CD4-positive, alpha-beta memory T cell (primary cell): ENCODE measurements around the gene DNER. TPM values are rescaled to one million over a fixed set of nuclear protein-coding genes. Genes with fewer than 3 reads are reported as not detected.
"Not testable (repeated sequence)": the region's sequence is repeated elsewhere in the genome, so short reads cannot be mapped to it uniquely, and the experiment has no call there.

Source experiments
- CTCF ChIA-PET: fragments of 350-600 bp; sonication (Branson Sonifier 250); formaldehyde crosslinking; loops from one replicate; lab custom pipeline; 2021; ENCODE audit warnings: inconsistent platforms; ENCODE audit not compliant: partially characterized antibody; lab: Charles Lee
- POLR2A ChIA-PET: fragments of 350-600 bp; sonication (Branson Sonifier 250); formaldehyde crosslinking; loops from one replicate; lab custom pipeline; 2021; ENCODE audit not compliant: partially characterized antibody; lab: Charles Lee
- DNase-seq, 5 donors: peaks; one replicate each; pipeline versions ENCODE4 v3.0.0 to v3.0.0-alpha.2; 2020 to 2022; ENCODE audit warnings: mixed read lengths in 1 of 5
- H3K27ac ChIP-seq: one replicate; pipeline ENCODE4 v1.7.0; 2013; ENCODE audit warnings: low read depth, low read length
- H3K27me3 ChIP-seq: 2 replicates; pipeline ENCODE4 v1.7.0; 2013; ENCODE audit warnings: mild to moderate bottlenecking, low read length, moderate library complexity; ENCODE audit not compliant: insufficient read depth
- H3K36me3 ChIP-seq: 2 replicates; pipeline ENCODE4 v1.7.0; 2013; ENCODE audit warnings: mild to moderate bottlenecking, low read length, moderate library complexity; ENCODE audit not compliant: insufficient read depth
- H3K4me1 ChIP-seq: 2 replicates; pipeline ENCODE4 v1.7.0; 2013; ENCODE audit warnings: mild to moderate bottlenecking, low read length, moderate library complexity; ENCODE audit not compliant: insufficient read depth
- H3K4me3 ChIP-seq, 2 donors: one replicate each; pipeline ENCODE4 v1.7.0; 2013; ENCODE audit warnings: low read length in 2 of 2, mild to moderate bottlenecking in 1 of 2
- H3K9me3 ChIP-seq, 2 donors: one replicate each; pipeline ENCODE4 v1.7.0; 2013; ENCODE audit warnings: low read length in 2 of 2, control low read depth in 1 of 2; ENCODE audit not compliant: control insufficient read depth in 1 of 2
- H3K27ac Mint-ChIP-seq, 7 donors: one replicate each; pipeline ENCODE4 v1.8.0; 2020 to 2021; ENCODE audit warnings: mixed read lengths in 7 of 7, mild to moderate bottlenecking in 6 of 7, inconsistent platforms in 3 of 7, moderate library complexity in 3 of 7
- H3K27me3 Mint-ChIP-seq, 2 donors: one replicate each; pipeline ENCODE4 v1.8.0; 2020 to 2021; ENCODE audit warnings: mixed read lengths in 2 of 2
- H3K36me3 Mint-ChIP-seq, 2 donors: one replicate each; pipeline ENCODE4 v1.8.0; 2020 to 2021; ENCODE audit warnings: mixed read lengths in 2 of 2, inconsistent platforms in 1 of 2, mild to moderate bottlenecking in 1 of 2
- H3K4me1 Mint-ChIP-seq, 4 donors: one replicate each; pipeline ENCODE4 v1.8.0; 2020 to 2021; ENCODE audit warnings: mixed read lengths in 4 of 4, mild to moderate bottlenecking in 1 of 4
- H3K4me3 Mint-ChIP-seq, 8 donors: one replicate each; pipeline ENCODE4 v1.8.0; 2020 to 2021; ENCODE audit warnings: mixed read lengths in 8 of 8, mild to moderate bottlenecking in 7 of 8, moderate library complexity in 6 of 8, inconsistent platforms in 3 of 8
- H3K9me3 Mint-ChIP-seq, 8 donors: one replicate each; pipeline ENCODE4 v1.8.0; 2020 to 2021; ENCODE audit warnings: mixed read lengths in 8 of 8, mild to moderate bottlenecking in 5 of 8, inconsistent platforms in 3 of 8, moderate library complexity in 1 of 8
- intact Hi-C: fragments of 100-400 bp; cut with micrococcal nuclease; formaldehyde crosslinking; loops from one replicate; pipeline ENCODE4 v1.15.1; 2023
- polyA plus RNA-seq, 2 donors: library from polyadenylated mRNA; unstranded; fragments of 300-500 nt; fragmentation: Illumina TruSeq; gene quantifications; one replicate each; pipeline ENCODE4 v1.2.3, GENCODE V29; 2021
- total RNA-seq, 2 experiments: library from RNA; stranded (reverse); gene quantifications; one replicate each; pipeline ENCODE4 v1.2.3, GENCODE V29; 2021

DNER gene
- total and polyA plus RNA-seq, 4 experiments from 2014 or later: not detected

GRCh38 chr2:229388731-229389130 lies 325.6 kb downstream of the DNER start:
- ChIA-PET CTCF (no interaction called here), POLR2A (no interaction called here)
- H3K4me3 ChIP-seq: no peak overlapping the region
- H3K36me3 ChIP-seq: no peaks in the 10 kb centered on the region
- no peaks in the 10 kb centered on the region for H3K27me3 ChIP-seq
- Mint-ChIP-seq H3K36me3 (peaks cover 0 to 1% of the 10 kb centered on the region in 2 donors), H3K4me1 (no peaks in the 10 kb centered on the region), H3K4me3 (no peak overlapping the region), H3K9me3 (peaks cover 2 to 33% (median 23%) of the 10 kb centered on the region in 8 donors), H3K27me3 (no peaks in the 10 kb centered on the region), H3K27ac (no peak overlapping the region)
- H3K27ac ChIP-seq: no peak overlapping the region
- intact Hi-C loops: no loop called here
- no peaks in the 10 kb centered on the region for H3K4me1 ChIP-seq
- no peaks in the 10 kb centered on the region for H3K9me3 ChIP-seq
- DNase-seq: no peak

GRCh38 chr2:229387866-229388265 lies 326.5 kb downstream of the DNER start:
- peaks cover 2 to 39% (median 26%) of the 10 kb centered on the region in 8 donors for H3K9me3 Mint-ChIP-seq
- no peaks in the 10 kb centered on the region for H3K4me1 ChIP-seq
- H3K4me1 Mint-ChIP-seq: no peaks in the 10 kb centered on the region
- ChIA-PET POLR2A (no interaction called here), CTCF (no interaction called here)
- H3K36me3 ChIP-seq: no peaks in the 10 kb centered on the region
- no peak overlapping the region for H3K4me3 Mint-ChIP-seq
- no peaks in the 10 kb centered on the region for H3K27me3 Mint-ChIP-seq
- DNase-seq: no peak
- H3K27ac ChIP-seq: no peak overlapping the region
- H3K4me3 ChIP-seq: no peak overlapping the region
- H3K27me3 ChIP-seq: no peaks in the 10 kb centered on the region
- no peak overlapping the region for H3K27ac Mint-ChIP-seq
- H3K9me3 ChIP-seq: no peaks in the 10 kb centered on the region
- intact Hi-C loops: no loop called here
- H3K36me3 Mint-ChIP-seq: peaks cover 0 to 1% of the 10 kb centered on the region in 2 donors

DNA sequence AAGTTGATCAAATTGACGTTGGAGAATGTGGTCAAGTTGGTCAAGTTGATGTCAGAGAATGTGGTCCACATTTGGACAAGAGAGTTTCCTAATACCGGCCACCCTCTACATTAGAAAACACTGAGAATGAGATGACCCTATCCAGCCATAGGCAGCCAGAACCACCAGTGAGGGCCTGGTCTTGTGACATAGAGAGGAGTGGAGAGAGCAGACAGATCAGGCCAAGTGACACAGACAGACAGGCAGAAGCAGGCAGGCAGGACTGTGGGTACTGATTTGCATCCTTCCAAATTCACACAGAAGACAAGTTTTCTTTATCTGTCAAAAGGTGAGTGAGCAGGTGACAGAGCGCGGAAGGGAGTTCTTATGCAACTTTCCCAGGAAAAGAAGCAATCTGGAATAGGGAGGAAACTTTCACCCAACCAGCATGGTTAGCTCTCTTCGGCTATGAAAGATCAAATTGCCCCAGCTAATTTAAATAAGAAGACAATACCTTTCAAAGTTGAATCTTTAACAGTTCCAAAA lies 334.2 kb downstream of the DNER start:
- intact Hi-C loops: no loop called here
- no peak overlapping the region for H3K27ac Mint-ChIP-seq

DNA sequence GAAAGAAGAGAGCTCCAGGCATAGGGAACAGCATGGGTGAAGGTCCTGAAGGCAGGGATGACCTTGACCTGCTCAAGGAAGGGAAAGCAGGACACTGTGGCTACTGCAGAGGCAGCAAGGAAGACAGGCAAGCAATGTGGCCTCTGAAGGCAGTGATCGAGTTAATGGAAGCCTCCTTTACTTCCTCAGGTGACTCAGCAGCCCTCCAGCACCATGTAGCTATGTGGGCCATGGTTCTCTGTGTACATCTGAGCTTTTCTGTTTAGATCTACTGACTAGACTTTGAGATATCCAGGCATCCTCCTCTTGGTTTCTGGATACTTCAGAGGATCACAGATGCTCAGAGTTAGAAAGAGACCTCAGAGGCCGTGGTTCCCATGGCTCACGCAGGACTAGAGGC lies 336.0 kb downstream of the DNER start:
- ChIA-PET CTCF (no interaction called here), POLR2A (no interaction called here)
- Mint-ChIP-seq H3K4me3 (no peak overlapping the region), H3K27ac (no peak overlapping the region), H3K4me1 (no peaks in the 10 kb centered on the region), H3K36me3 (no peaks in the 10 kb centered on the region), H3K27me3 (peaks cover 0 to 2% of the 10 kb centered on the region in 2 donors), H3K9me3 (peaks cover 0 to 12% (median 3%) of the 10 kb centered on the region in 8 donors)
- no peak overlapping the region for H3K4me3 ChIP-seq
- H3K27ac ChIP-seq: no peak overlapping the region
- no peaks in the 10 kb centered on the region for H3K4me1 ChIP-seq
- no peaks in the 10 kb centered on the region for H3K27me3 ChIP-seq
- no peak for DNase-seq
- no peaks in the 10 kb centered on the region for H3K36me3 ChIP-seq
- H3K9me3 ChIP-seq: no peaks in the 10 kb centered on the region
- intact Hi-C loops: no loop called here

More for the DNA sequence above, 334.2 kb downstream of the DNER start:
- Mint-ChIP-seq H3K9me3 (peaks cover 0 to 25% (median 11%) of the 10 kb centered on the region in 8 donors), H3K27me3 (peaks cover 0 to 2% of the 10 kb centered on the region in 2 donors), H3K4me3 (no peak overlapping the region), H3K36me3 (no peaks in the 10 kb centered on the region), H3K4me1 (no peaks in the 10 kb centered on the region)
- Histone ChIP-seq H3K4me1 (no peaks in the 10 kb centered on the region), H3K9me3 (no peaks in the 10 kb centered on the region), H3K4me3 (no peak overlapping the region), H3K27ac (no peak overlapping the region), H3K27me3 (no peaks in the 10 kb centered on the region), H3K36me3 (no peaks in the 10 kb centered on the region)
- no peak for DNase-seq
- ChIA-PET POLR2A (no interaction called here), CTCF (no interaction called here)

- Histone ChIP-seq H3K9me3 (no peaks in the 10 kb centered on the region), H3K27me3 (no peaks in the 10 kb centered on the region), H3K27ac (no peak overlapping the region), H3K4me3 (no peak overlapping the region), H3K36me3 (no peaks in the 10 kb centered on the region), H3K4me1 (no peaks in the 10 kb centered on the region)
- Mint-ChIP-seq H3K36me3 (no peaks in the 10 kb centered on the region), H3K4me1 (no peaks in the 10 kb centered on the region), H3K27ac (no peak overlapping the region), H3K9me3 (peaks cover 0 to 8% (median 2%) of the 10 kb centered on the region in 8 donors), H3K4me3 (no peak overlapping the region), H3K27me3 (peaks cover 0 to 4% of the 10 kb centered on the region in 2 donors)
- intact Hi-C loops: no loop called here
- CTCF ChIA-PET: no interaction called here
- POLR2A ChIA-PET: no interaction called here
- no peak for DNase-seq
These were observed 337.5 kb downstream of the DNER start for GRCh38 chr2:229376866-229377265.

GRCh38 chr2:229375251-229375650 lies 339.1 kb downstream of the DNER start:
- no peaks in the 10 kb centered on the region for H3K4me1 Mint-ChIP-seq
- intact Hi-C loops: no loop called here

DNA sequence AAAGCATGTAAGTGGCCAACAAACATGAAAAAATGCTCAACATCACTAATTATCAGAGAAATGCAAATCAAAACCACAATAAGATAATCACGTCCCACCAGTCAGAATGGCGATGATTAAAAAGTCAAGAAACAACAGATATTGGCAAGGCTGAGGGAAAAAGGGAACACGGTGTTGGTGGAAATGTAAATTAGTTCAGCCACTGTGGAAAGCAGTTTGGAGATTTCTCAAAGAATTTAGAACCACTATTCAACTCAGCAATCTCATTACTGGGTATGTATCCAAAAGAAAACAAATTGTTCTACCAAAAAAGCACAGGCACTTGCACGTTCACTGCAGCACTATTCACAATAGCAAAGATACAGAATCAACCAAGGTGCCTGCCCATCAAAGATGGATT lies 341.0 kb downstream of the DNER start:
- H3K4me1 ChIP-seq, H3K4me3 ChIP-seq, H3K27ac Mint-ChIP-seq, H3K9me3 ChIP-seq, H3K27ac ChIP-seq, H3K9me3 Mint-ChIP-seq, H3K4me1 Mint-ChIP-seq, H3K27me3 Mint-ChIP-seq, H3K27me3 ChIP-seq, CTCF ChIA-PET, H3K36me3 Mint-ChIP-seq, POLR2A ChIA-PET, DNase-seq, H3K4me3 Mint-ChIP-seq, H3K36me3 ChIP-seq, intact Hi-C loops: not testable (repeated sequence)

More at GRCh38 chr2:229375251-229375650, 339.1 kb downstream of the DNER start:
- H3K4me3 Mint-ChIP-seq: no peak overlapping the region
- H3K27ac Mint-ChIP-seq: no peak overlapping the region
- H3K9me3 Mint-ChIP-seq: peaks cover 0 to 9% (median 2%) of the 10 kb centered on the region in 8 donors
- ChIA-PET CTCF (no interaction called here), POLR2A (no interaction called here)
- no peak for DNase-seq
- H3K4me1 ChIP-seq: no peaks in the 10 kb centered on the region
- no peaks in the 10 kb centered on the region for H3K9me3 ChIP-seq
- H3K4me3 ChIP-seq: no peak overlapping the region
- no peaks in the 10 kb centered on the region for H3K27me3 ChIP-seq
- peaks cover 0 to 4% of the 10 kb centered on the region in 2 donors for H3K27me3 Mint-ChIP-seq
- H3K27ac ChIP-seq: no peak overlapping the region
- no peaks in the 10 kb centered on the region for H3K36me3 ChIP-seq
- H3K36me3 Mint-ChIP-seq: no peaks in the 10 kb centered on the region
